SH-SY5Y (cell line): ENCODE data around the gene TMEM178A.

Source experiments
- GATA2 ChIP-seq: IDR thresholded peaks from 2 replicates; pipeline ENCODE4 v1.6.1; 2011; ENCODE audit warnings: mild to moderate bottlenecking, low read depth, low read length
- GATA3 ChIP-seq: IDR thresholded peaks from 2 replicates; pipeline ENCODE4 v1.6.1; 2011; ENCODE audit warnings: low read depth, mild to moderate bottlenecking, low read length, moderate library complexity

DNA sequence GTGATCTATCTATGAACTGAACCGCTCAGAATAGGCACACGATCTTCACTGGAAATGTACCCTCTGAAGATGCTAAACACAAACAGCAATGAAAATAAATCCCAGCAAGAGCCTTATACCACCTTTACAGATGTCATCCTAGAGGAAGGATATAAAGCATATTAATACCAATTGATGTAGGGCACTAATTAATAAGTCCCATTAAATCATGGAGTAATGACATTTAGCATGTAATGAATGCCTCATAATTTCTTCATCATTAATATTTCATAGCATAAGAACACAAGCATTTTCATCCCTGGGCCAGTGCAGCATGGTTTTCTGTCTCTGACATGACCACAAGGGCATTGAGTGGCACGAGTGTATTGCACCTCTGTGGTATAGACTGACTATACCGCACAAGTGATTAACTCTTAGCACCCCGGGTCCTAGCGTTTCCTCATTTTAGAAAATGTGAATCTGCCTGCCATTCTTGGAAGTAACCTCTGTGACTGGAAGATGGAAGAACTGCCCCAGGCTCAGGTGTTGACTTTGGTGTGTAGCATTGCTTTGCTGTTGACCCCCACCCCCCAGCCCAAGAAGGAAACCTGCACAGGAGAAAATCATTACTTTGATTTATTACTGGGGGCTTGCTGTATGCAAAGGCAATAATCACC is 1.4 kb upstream of the TMEM178A start:
- no peak for TF ChIP-seq GATA2
- no peak for TF ChIP-seq GATA3
